Stimulated activated CD4-positive, alpha-beta T cell treated with anti-CD3 and anti-CD28 coated beads, Interleukin-1b, Interleukin-23, amount 100 ng/mL, for 1 hour (primary cell): ENCODE measurements around the gene SLC26A9.
"Not testable (repeated sequence)": the region's sequence is repeated elsewhere in the genome, so short reads cannot be mapped to it uniquely, and the experiment has no call there.

Experiments
- DNase-seq, 2 donors: peaks; one replicate each; pipeline ENCODE4 v3.0.0-alpha.2; 2020; ENCODE audit warnings: low read depth in 2 of 2

Gene SLC26A9

DNA sequence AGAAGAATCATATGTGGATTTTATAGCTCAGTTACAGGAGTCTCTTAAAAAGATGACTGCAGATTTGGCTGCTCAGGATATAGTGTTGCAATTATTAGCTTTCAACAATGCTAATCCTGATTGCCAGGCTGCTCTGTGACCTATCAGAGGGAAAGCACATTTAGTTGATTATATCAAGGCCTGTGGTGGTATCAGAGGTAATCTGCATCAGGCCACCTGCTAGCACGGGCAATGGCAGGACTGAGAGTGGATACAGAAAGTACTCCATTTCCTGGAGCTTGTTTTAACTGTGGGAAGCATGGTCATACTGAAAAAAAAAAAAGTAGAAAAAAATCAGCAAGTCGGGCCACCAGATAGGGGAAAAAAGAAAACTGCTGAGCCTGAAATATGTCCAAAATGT is 51.1 kb downstream of the SLC26A9 start:
- not testable (repeated sequence) for DNase-seq

DNA sequence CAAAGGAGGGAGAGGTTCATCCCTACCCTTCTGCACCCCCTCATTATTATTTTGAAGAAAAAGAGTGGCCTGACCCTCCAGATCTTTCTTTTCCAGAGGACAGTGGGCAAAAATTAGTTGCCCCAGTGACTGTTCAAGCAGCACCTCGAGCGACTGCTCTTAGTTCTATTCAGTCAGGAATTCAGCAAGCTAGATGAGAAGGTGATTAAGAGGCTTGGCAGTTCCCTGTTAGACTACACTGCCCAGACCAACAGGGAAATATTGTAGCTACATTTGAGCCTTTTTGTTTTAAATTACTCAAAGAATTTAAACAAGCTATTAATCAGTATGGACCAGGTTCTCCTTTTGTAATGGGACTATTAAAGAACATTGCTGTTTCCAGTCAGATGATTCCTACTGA is 51.8 kb downstream of the SLC26A9 start:
- not testable (repeated sequence) for DNase-seq

DNA sequence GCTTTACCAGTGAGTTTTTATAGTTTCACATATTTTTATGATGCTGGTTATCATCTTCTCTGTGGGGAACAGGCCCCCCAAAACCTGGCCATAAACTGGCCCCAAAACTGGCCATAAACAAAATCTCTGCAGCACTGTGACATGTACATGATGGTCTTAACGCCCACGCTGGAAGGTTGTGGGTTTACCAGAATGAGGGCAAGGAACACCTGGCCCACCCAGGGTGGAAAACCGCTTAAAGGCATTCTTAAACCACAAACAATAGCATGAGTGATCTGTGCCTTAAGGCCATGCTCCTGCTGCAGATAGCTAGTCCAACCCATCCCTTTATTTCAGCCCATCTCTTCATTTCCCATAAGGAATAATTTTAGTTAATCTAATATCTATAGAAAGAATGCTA is 52.6 kb downstream of the SLC26A9 start:
- not testable (repeated sequence) for DNase-seq

DNA sequence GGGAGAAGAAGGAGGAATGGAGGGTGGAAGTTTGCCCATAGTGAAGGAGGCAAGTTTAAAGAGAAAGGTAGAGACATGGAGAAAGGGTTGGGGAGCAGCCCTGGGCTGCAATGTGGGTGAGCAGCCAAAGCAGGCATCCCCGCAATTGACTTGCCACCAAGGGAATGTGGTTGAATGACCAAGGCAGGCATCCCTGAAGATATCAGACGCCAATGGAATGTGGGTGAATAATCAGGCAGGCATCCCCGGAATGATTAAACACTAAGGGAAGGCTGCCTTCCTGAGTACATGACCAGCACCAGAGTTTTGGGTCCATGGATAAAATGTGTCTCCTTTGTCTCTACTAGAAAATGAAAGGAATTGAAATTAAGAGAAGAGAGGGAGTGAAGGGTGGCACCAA is 53.5 kb downstream of the SLC26A9 start:
- DNase-seq, result not testable (repeated sequence)

DNA sequence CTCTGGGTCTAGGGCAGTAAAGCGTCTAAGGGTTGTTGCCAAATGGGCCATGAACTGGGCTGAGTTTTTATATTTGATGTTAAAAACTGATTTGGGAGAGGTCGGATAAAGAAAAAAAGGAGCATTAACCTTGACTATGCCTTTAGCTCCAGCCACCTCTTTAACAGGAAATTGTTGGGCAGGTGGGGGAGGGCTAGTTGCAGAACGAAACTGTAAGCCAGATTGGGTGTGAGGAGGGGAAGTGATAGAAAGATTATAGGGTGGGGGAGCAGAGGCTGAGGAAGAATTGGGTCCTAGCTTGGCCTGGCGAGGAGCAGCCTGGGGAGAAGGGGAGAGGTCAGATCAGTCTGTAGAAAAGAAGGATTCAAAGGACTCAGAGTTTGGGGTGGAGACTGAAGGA is 54.2 kb downstream of the SLC26A9 start:
- not testable (repeated sequence) for DNase-seq

DNA sequence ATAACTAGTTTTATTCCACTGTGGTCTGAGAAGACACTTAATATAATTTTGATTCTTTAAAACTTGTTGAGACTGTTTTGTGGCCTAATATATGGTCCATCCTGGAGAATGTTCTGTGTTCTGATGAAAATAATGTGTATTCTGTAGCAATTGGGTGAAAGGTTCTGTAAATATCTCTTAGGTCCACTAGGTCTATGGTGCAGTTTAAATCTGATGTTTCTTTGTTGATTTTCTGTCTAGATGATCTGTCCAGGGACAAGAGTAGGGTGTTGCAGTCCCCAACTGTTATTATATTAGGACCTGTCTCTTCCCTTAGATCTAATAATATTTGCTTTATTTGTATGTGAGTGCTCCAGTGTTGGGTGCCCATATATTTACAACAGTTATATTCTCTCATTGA is 59.5 kb downstream of the SLC26A9 start:
- DNase-seq, result no peak

DNA sequence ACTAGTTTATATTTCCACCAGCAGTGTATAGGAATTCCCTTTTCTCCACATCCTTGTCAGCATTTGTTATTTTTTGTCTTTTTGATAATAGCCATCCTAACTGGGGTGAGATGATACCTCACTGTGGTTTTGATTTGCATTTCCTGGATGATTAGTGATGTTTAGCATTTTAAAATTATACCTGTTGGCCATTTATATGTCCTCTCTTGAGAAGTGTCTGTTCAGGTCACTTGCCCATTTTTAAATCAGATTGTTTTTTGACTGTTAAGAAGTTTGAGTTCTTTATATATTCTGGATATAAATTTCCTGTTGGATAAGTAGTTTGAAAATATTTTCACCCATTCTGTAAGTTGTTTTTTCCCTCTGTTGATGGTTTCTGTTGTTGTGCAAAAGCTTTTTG is 62.3 kb downstream of the SLC26A9 start:
- DNase-seq, result no peak

DNA sequence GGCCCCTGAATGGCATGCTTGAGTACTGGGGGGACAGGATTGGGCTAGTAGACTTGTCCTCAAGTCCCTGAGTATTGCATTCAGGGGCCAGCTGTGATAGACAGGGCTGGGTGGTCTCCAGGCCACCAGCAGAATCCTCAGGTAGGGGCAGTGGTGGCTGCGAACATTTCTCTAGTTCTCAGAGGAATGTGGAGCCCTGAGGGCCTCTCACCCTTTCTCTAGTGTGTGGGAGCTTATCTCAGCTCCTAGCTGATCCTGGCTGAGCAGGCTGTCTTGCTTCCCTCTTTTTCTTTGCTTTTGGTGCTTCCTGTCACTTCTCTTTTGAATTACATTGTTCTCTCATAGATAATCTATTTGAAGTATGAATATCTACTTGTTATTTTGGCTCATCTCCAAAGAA is 63.3 kb downstream of the SLC26A9 start:
- DNase-seq, result no peak

DNA sequence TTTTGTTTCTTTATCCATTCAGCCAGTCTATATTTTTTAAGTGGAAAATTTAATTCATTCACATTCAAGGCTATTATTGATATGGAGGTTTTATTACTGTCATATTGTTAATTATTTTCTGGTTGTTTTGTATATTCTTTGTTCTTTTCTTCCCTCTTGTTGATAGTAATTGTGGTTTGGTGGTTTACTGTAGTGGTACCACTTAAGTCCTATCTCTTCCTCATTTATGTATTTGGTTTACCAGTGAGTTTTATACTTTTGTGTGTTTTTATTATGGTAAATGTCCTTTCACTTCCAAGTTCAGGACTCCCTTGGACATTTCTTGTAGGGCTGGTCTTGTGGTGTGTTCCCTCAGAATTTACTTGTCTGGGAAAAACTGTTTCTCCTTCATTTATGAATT is 65.2 kb downstream of the SLC26A9 start:
- no peak for DNase-seq

DNA sequence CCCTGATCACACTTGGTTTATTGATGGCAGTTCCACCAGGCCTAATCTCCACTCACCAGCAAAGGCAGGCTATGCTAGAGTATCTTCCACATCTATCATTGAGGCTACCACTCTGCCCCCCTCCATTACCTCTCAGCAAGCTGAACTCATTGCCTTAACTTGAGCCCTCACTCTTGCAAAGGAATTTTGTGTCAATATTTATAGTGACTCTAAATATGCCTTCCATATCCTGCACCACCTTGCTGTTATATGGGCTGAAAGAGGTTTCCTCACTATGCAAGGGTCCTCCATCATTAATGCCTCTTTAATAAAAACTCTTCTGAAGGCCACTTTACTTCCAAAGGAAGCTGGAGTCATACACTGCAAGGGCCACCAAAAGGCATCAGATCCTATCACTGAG is 70.1 kb downstream of the SLC26A9 start:
- DNase-seq, result not testable (repeated sequence)

DNA sequence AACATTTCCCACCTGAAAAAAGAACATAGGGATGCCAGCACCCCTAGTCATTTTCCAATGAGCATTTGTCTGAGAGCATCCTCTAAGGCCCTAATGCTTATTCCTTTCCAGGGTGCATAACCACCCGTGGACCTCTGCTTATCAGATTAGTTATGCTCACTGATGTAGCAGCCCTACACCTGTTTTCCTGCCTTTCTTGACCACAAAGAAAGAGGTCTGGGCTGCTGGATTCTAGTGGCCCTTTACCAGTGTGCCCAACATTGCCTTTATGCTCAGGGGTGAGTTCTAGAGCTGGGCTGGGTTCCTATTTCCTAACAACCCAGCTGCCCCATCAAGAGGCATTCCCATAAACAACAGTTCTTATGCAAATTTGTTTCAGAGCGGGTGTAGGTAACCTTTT is 73.0 kb downstream of the SLC26A9 start:
- no peak for DNase-seq
